Osteocyte (in vitro differentiated cells): ENCODE results near the gene UCN3. TPM values are rescaled to one million over a fixed set of nuclear protein-coding genes. Genes with fewer than 3 reads are reported as not detected.

ENCODE experiments used
- DNase-seq: peaks from one replicate; pipeline ENCODE4 v3.0.0; 2021; ENCODE audit warnings: mixed read lengths; ENCODE audit not compliant: unreplicated experiment; ENCODE audit errors: extremely low spot score
- H3K27ac Mint-ChIP-seq: one replicate; pipeline ENCODE4 v1.8.0; 2021; ENCODE audit warnings: mild to moderate bottlenecking, mixed read lengths; ENCODE audit not compliant: unreplicated experiment
- H3K27me3 Mint-ChIP-seq: one replicate; pipeline ENCODE4 v1.8.0; 2021; ENCODE audit warnings: mixed read lengths; ENCODE audit not compliant: unreplicated experiment
- H3K36me3 Mint-ChIP-seq: one replicate; pipeline ENCODE4 v1.8.0; 2021; ENCODE audit warnings: mixed read lengths; ENCODE audit not compliant: unreplicated experiment
- H3K4me1 Mint-ChIP-seq: one replicate; pipeline ENCODE4 v1.8.0; 2021; ENCODE audit warnings: mixed read lengths; ENCODE audit not compliant: unreplicated experiment
- H3K4me3 Mint-ChIP-seq: one replicate; pipeline ENCODE4 v1.8.0; 2021; ENCODE audit warnings: mild to moderate bottlenecking, moderate library complexity, mixed read lengths; ENCODE audit not compliant: unreplicated experiment
- H3K9me3 Mint-ChIP-seq: one replicate; pipeline ENCODE4 v1.8.0; 2021; ENCODE audit warnings: mixed read lengths; ENCODE audit not compliant: unreplicated experiment
- CTCF ChIP-seq: fragments of 200-600 bp; sonication (generic); IDR thresholded peaks from 2 replicates; pipeline ENCODE4 v1.5.0; 2021; ENCODE audit warnings: antibody characterized with exemption, mild to moderate bottlenecking, moderate library complexity
- total RNA-seq: library from RNA; stranded (reverse); gene quantifications from 2 replicates; pipeline ENCODE4 v1.2.1, GENCODE V29; 2021

UCN3 gene
- total RNA-seq, 1 donor from 2014 or later, result not detected

GRCh38 chr10:5395168-5395567 is 30.4 kb downstream of the UCN3 start:
- Mint-ChIP-seq H3K9me3 (peaks cover 27% of the 10 kb centered on the region), H3K4me1 (no peaks in the 10 kb centered on the region), H3K27ac (no peak overlapping the region), H3K27me3 (peaks cover 25% of the 10 kb centered on the region), H3K4me3 (no peak overlapping the region), H3K36me3 (no peaks in the 10 kb centered on the region)
- TF ChIP-seq CTCF, result no peak
- DNase-seq, result peak; percentile 72

GRCh38 chr10:5396556-5397300 is 32.0 kb downstream of the UCN3 start:
- H3K36me3 Mint-ChIP-seq, result no peaks in the 10 kb centered on the region
- peaks cover 11% of the 10 kb centered on the region for H3K9me3 Mint-ChIP-seq
- H3K4me3 Mint-ChIP-seq, result no peak overlapping the region
- H3K27me3 Mint-ChIP-seq, result peaks cover 31% of the 10 kb centered on the region
- no peaks in the 10 kb centered on the region for H3K4me1 Mint-ChIP-seq
- TF ChIP-seq CTCF, result no peak
- DNase-seq, result no peak
- no peak overlapping the region for H3K27ac Mint-ChIP-seq

GRCh38 chr10:5399332-5399731 is 34.6 kb downstream of the UCN3 start:
- H3K4me3 Mint-ChIP-seq, result no peak overlapping the region
- peaks cover 55% of the 10 kb centered on the region for H3K27me3 Mint-ChIP-seq
- no peaks in the 10 kb centered on the region for H3K36me3 Mint-ChIP-seq
- no peak overlapping the region for H3K27ac Mint-ChIP-seq
- DNase-seq, result no peak
- H3K9me3 Mint-ChIP-seq, result no peaks in the 10 kb centered on the region
- H3K4me1 Mint-ChIP-seq, result no peaks in the 10 kb centered on the region
- TF ChIP-seq CTCF, result no peak

- peaks cover 61% of the 10 kb centered on the region for H3K27me3 Mint-ChIP-seq
- DNase-seq, result no peak
- no peak overlapping the region for H3K4me3 Mint-ChIP-seq
- no peaks in the 10 kb centered on the region for H3K4me1 Mint-ChIP-seq
- TF ChIP-seq CTCF, result no peak
- no peak overlapping the region for H3K27ac Mint-ChIP-seq
- no peaks in the 10 kb centered on the region for H3K36me3 Mint-ChIP-seq
- no peaks in the 10 kb centered on the region for H3K9me3 Mint-ChIP-seq
These were observed 35.9 kb downstream of the UCN3 start for GRCh38 chr10:5400468-5401240.

GRCh38 chr10:5402798-5403197 is 38.0 kb downstream of the UCN3 start:
- H3K4me1 Mint-ChIP-seq, result no peaks in the 10 kb centered on the region
- no peak overlapping the region for H3K4me3 Mint-ChIP-seq
- H3K36me3 Mint-ChIP-seq, result no peaks in the 10 kb centered on the region
- TF ChIP-seq CTCF, result no peak
- no peak overlapping the region for H3K27ac Mint-ChIP-seq
- peaks cover 54% of the 10 kb centered on the region for H3K27me3 Mint-ChIP-seq
- no peaks in the 10 kb centered on the region for H3K9me3 Mint-ChIP-seq
- DNase-seq, result no peak
